SU-DHL-6 (cell line): ENCODE data around the gene SIL1.

ENCODE experiments used
- EZH2phosphoT487 ChIP-seq: fragments of 200-600 bp; sonication (generic), shearing (Covaris generic); conservative IDR thresholded peaks from 2 replicates; pipeline ENCODE4 v1.6.1; 2018; ENCODE audit warnings: mild to moderate bottlenecking, antibody characterized with exemption, low read length, moderate library complexity, mixed read lengths
- TF ChIP-seq, protein P1 (sequence below): fragments of 200-600 bp; sonication (generic); IDR thresholded peaks from one replicate; pipeline ENCODE4 v1.5.1; 2017; ENCODE audit warnings: antibody characterized with exemption, mild to moderate bottlenecking, low read length, moderate library complexity; ENCODE audit not compliant: insufficient read depth, poor library complexity, severe bottlenecking

DNA sequence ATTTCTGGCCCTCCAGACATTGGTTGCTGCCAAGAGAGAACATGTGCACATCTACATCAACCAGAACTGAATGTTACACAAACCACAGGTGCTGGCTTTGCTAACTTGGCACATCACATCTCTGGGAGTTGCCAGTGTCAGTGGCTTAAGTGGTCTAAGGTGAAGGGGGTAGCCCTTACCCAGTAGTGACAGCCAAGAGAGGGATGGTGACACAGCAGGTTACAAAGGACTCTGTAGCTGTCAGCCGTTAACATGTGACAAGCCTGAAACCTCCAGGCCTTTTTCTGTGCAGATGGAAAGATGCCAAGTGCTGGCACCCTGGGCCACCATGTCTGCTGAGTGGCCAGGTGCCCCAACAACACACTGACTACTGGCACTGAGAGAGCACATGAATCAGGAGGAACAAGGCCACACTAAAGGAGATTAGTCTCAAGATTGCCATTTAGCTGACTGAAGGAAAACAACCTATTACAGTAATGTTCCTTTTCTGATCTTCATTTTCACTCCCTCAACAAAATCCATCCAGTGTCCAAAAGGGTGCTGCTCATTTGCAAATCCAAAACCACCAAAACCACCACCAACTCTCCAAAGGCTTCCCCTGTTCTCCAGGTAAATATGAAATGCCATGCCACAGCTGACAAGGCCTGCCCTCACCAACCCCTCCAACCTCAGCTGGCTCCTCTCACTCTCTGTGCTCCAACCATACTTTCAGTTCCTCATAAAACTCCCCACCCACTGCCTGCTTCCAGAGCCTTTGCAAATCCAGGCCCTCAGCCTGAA lies 20.2 kb downstream of the SIL1 start:
- no peak for TF ChIP-seq EZH2phosphoT487
- TF ChIP-seq, protein P1, sequence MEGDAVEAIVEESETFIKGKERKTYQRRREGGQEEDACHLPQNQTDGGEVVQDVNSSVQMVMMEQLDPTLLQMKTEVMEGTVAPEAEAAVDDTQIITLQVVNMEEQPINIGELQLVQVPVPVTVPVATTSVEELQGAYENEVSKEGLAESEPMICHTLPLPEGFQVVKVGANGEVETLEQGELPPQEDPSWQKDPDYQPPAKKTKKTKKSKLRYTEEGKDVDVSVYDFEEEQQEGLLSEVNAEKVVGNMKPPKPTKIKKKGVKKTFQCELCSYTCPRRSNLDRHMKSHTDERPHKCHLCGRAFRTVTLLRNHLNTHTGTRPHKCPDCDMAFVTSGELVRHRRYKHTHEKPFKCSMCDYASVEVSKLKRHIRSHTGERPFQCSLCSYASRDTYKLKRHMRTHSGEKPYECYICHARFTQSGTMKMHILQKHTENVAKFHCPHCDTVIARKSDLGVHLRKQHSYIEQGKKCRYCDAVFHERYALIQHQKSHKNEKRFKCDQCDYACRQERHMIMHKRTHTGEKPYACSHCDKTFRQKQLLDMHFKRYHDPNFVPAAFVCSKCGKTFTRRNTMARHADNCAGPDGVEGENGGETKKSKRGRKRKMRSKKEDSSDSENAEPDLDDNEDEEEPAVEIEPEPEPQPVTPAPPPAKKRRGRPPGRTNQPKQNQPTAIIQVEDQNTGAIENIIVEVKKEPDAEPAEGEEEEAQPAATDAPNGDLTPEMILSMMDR = no peak
